AG08395 (cell line): ENCODE measurements around the gene TDRD12.
"Not testable (repeated sequence)": the region's sequence is repeated elsewhere in the genome, so short reads cannot be mapped to it uniquely, and the experiment has no call there.

Source experiments
- DNase-seq: peaks from one replicate; pipeline ENCODE4 v3.0.0; 2012; ENCODE audit warnings: mixed read lengths, low spot score

TDRD12 gene

DNA sequence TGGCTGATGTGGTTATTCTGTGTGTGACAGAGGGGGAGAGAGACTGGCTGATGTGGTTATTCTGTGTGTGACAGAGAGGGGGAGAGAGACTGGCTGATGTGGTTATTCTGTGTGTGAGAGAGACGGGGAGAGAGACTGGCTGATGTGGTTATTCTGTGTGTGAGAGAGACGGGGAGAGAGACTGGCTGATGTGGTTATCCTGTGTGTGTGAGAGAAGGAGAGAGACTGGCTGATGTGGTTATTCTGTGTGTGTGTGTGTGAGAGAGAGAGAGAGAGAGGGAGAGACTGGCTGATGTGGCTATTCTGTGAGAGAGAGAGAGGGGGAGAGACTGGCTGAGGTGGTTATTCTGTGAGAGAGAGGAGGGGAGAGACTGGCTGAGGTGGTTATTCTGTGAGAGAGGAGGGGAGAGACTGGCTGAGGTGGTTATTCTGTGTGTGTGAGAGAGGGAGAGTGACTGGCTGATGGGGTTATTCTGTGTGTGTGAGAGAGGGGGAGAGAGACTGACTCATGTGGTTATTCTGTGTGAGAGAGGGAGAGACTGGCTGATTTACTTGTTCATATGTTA, 27.1 kb downstream of the TDRD12 start:
- not testable (repeated sequence) for DNase-seq

DNA sequence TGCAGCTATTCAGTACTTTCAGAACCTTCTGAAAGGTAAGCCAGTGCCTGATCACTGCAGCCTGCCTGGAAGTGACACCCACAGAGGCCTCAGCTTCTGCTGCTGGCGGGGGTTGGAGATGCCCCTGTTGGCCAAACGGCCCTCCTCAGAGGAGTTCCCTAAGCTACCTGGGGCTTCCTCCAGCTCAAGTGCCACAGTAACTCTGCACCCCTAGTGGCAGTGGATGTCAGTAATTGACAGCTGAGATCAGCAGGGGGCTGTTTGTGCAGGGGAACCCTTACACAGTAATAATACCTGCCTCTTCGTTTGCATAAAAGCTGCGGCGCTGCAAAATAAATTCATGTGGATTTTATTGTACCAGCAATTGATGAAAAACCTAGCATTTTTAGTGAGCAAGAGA, 28.9 kb downstream of the TDRD12 start:
- no peak for DNase-seq

DNA sequence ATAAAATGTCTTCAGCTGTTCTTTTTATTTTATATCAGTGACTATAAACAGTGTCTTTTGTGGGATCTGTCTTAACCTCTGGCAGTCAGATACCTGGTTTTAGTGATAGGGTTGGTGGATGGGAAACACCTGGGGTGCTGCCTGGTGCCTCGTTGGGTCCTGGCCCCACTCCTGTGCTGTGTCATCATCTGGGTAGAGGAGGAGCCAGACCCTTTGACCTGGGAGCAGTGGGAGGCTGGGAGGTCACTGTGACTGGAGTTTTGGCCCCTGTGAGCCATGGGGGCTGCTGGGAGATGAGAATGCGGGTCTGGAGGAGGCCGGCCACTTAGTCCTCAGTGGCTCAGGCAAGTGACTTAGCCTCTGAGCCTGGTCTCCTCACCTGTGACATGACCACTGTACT, 29.4 kb downstream of the TDRD12 start:
- no peak for DNase-seq

DNA sequence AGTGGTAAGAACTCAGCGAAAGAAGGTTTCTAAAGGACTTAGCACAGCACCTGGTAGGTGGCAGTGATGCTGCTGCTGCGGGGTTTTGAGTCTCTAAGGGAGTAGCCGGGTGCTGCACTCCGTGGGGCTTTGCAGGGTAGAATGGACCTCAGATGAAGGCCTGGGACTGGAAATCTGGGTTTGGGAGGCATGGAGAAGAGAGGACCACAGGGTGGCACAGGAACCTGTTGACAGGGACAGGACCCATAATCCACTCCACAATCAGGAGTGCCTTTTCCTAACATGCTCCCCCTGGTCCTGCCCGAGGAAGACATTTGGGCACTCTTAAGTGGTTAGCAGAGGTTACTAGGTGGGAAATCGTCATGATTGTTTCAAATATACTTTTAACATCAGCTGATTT, 29.8 kb downstream of the TDRD12 start:
- no peak for DNase-seq

DNA sequence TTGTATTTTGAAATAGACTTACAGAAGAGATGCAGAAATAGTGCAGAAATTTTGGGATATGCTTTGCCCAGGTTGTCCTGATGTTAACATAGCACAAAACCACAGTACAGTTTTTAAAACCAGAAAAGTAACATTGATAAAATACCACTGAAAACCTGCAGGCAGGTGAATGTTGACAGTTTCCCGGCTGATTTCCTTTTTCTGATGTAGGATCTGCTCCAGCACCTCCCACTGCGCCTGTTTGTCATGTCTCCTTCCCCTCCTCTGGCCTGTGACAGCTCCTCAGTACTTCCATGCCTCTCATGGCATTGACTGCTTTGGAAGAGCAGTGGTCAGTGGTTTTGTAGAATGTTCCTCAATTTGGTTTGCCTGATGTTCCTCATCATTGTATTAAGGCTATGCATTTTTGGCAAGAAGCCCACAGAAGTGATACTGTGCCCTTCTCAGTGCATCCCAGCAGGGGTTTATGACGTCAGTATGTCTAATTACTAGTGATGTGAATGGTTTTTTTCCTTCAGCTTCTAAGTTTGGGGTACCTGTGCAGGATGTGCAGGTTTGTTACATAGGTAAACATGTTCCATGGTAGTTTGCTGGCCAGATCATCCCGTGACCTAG, 31.0 kb downstream of the TDRD12 start:
- no peak for DNase-seq

DNA sequence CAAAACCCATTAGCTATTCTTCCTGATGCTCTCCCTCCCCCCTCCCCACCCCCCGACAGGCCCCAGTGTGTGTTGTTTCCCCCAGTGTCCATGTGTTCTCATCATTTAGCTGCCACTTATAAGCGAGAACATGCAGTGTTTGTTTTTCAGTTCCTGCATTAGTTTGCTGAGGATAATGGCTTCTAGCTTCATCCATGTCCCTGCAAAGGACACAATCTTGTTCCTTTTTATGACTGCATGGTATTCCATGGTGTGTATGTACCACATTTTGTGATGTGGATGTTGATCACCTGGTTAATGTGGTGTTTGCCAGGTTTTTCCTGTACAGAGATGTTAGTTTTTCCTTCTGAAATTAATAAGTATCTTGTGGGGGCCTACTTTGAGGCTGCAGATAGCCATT, 31.5 kb downstream of the TDRD12 start:
- DNase-seq: no peak

DNA sequence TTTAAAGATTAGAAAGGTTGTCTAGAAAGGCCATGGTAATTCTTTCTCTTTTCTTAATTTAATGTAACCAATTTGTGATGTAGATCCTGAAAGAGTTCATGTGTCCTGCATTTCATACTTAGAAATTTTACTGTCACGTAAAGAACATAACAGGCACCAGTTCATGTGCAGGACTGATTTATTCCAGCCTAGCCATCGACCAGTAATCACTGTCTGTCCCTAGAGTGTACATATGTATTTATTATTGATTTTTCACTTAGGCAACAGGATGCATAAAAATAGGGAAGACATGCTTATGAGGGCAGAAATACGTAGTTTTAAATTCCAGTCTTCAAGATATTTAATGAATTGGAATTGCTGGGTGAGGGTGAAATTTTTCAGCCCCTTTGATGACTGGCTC, 37.6 kb downstream of the TDRD12 start:
- DNase-seq: no peak

DNA sequence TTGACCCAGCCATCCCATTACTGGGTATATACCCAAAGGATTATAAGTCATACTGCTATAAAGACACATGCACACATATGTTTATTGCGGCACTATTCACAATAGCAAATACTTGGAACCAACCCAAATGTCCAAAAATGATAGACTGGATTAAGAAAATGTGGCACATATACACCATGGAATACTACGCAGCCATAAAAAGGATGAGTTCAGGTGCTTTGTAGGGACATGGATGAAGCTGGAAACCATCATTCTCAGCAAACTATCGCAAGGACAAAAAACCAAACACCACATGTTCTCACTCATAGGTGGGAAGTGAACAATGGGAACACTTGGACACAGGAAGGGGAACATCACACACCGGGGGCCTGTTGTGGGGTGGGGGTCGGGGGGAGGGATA, 45.8 kb downstream of the TDRD12 start:
- not testable (repeated sequence) for DNase-seq

DNA sequence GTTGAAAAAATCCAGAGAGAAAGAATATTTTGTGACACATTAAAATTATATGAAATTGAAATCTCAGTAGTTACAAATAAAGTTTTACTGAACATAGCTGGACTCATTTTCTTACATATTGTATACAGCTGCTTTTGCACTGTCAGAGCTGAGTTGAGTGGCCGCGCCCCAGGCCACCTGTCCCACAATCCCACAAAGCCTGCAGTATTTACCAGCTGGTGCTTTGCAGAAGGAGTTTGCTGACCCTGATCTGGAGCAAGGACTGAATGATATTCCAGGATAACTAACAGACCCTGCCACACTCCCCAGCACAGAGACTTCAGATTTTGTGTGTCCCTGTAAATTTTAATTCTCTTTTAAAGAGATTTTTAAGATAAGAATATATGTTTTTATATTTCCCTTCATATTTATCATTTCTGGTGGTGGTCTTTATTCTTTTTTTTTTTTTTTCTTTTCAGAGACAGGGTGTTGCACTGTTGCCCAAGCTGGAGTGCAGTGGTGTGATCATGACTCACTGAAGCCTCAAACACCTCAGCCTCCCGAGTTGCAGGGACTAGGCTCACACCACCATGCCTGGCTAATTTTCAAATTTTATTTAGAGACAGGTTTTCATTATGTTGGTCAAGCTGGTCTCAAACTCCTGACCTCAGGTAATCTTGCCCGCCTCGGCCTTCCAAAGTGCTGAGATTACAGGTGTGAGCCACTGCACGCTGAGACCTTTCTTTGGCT, 48.5 kb downstream of the TDRD12 start:
- no peak for DNase-seq

DNA sequence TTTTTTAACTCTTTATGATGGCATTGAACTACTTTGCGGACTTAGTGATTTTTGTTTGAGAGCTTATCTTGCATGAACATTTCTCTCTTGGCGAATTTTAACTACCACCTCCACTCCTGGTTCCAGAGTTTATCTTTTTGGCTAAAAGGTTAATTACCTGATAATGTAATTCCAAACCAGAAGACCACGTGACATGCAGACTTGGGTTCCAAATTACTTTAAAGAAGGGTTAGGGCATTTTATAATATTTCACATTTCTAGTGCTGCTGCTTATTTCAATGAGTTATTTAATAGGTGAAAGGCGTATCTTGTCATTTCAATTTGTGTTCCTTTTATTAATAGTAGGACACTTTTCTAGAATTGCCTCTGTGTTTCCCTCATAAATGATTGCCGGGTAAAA, 52.0 kb downstream of the TDRD12 start:
- DNase-seq: no peak

DNA sequence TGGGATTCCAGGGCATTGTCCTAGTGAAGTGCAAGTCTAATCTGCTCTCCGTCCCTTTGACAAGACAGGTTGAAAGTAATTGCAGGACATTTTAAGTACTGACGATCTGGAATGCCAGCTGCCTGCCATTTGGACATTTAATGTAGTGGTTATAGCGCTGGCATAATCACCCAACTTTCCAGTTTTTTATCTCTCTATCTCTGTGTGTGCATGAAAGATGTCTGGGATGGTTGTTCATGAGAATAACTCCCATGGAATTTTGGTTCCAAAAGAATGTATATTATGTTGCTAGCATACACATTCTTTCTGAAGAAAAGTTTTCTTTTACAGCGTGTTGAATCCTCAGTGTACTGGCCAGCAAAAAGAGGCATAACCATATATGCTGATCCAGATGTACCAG, 53.6 kb downstream of the TDRD12 start:
- DNase-seq: no peak

DNA sequence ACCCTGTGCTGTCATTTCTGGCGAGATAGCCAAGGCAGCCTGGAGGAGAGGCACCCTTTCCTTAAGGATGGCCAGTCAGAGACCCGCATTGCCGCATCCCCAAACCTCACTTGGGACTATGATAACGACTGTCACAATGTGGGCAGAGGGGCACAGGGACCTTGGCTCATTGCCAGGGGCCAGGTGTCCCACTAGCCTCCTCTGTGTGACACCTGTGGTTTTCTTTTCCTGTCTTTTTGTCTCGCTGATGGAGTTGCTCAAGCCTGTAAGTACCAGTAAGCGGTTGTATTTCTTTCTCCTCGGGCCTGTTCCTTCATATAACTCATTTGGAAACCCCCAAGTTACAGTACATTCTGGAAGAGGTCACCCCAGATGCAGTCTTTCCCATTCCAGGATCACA, 59.5 kb downstream of the TDRD12 start:
- no peak for DNase-seq

DNA sequence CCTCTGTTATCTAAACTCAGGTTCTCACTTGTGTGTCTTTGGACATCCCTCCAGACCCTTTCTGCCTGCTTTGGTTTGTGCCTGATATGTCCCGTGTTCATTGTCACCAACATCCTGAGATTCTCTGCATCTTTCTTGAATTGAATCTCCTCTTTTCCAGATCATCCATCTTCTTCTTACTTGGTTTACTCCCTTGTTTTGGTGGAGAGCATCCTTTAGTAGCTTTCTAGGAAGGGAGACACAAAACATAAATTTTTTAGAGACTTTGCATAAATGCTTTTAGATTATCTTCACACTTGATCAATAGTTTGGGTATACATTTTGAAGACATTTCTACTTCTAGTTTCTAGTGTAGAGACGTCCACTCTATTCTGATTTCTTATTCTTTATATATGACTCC, 61.7 kb downstream of the TDRD12 start:
- no peak for DNase-seq

DNA sequence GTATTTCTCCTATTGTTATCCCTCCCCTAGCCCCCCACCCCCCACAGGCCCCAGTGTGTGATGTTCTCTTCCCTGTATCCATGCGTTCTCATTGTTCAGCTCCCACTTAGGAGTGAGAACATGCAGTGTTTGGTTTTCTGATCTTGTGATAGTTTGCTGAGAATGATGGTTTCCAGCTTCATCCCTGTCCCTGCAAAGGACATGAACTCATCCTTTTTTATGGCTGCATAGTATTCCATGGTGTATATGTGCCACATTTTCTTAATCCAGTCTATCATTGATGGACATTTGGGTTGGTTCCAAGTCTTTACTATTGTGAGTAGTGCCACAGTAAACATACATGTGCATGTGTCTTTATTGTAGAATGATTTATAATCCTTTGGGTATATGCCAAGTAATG, 62.5 kb downstream of the TDRD12 start:
- not testable (repeated sequence) for DNase-seq

DNA sequence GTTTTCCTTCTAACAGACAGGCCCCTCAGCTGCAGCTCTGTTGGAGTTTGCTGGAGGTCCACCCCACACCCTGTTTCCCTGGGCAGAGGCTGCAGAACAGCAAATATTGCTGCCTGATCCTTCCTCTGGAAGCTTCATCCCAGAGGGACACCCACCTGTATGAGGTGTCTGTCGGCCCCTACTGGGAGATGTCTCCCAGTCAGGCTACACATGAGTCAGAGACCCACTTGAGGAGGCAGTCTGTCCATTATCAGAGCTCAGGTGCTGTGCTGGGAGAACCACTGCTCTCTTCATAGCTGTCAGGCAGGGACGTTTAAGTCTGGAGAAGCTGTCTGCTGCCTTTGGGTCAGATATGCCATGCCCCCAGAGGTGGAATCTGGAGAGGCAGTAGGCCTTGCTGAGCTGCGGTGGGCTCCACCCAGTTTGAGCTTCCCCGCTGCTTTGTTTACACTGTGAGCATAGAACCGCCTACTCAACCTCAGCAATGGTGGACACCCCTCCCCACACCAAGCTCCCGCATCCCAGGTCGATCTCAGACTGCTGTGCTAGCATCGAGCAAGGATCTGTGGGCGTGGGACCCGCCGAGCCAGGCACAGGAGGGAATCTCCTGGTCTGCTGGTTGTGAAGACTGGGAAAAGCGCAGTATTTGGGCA, 67.7 kb downstream of the TDRD12 start:
- not testable (repeated sequence) for DNase-seq

DNA sequence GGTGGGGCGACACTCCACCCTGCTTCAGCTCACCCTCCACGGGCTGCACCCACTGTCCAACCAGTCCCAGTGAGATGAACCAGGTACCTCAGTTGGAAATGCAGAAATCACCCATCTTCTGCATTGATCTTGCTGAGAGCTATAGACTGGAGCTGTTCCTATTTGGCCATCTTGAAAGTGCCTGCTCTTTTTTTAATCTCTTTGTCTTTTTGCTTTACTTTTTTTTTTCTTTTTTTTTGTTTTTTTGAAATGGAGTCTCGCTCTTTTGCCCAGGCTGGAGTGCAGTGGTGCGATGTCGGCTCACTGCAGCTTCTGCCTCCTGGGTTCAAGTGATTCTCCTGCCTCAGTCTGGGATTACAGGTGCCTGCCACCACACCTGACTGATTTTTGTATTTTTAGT, 68.3 kb downstream of the TDRD12 start:
- DNase-seq: not testable (repeated sequence)

DNA sequence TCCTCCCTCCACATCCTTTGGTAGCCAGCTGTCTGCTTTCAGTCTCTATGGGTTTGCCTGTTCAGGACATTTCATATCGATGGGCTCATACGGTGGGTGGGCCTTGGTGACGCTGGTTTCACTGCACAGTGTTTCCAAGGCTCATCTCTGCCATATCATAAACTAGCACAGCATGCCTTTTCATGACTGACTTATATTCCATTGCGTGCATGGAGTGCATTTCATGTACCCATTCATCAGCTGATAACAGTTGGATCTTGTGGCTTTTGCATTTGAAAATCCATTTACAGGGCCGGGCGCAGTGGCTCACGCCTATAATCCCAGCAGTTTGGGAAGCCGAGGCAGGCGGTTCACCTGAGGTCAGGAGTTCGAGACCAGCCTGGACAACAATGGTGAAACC, 69.9 kb downstream of the TDRD12 start:
- DNase-seq: no peak

DNA sequence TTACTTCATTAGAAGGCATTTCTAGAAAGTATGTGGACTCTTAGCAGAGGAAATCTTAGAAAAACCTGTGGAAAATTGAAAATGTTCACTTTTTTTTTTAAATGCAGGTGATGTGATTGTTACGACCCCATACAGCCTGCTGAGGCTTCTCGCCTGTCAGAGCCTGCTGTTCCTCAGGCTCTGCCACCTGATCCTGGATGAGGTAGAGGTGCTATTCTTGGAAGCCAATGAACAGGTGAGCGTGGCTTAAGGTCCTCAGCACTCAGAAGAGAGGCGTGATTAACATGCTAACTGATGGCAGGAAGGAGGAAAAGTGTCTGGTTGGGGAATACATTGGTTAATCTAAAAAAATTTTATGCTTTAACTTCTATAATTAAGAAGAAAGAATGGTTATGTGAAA, 78.6 kb downstream of the TDRD12 start:
- DNase-seq: no peak

DNA sequence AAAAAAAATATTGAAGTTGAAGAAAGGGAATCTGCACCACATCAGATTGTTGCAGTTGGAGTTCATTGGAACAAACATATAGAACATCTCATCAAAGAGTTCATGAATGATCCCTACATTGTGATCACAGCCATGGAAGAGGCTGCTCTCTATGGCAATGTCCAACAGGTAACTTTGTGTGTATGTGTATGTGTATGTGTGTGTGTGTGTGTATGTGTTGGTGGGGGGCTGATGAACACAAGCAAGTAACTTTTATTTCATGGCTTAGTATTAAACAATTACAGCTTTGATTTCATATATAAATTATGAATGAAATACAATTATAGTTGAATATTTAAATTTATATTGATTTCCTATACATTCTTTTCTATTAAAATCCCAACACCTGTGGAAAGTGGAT, 80.6 kb downstream of the TDRD12 start:
- DNase-seq: no peak

DNA sequence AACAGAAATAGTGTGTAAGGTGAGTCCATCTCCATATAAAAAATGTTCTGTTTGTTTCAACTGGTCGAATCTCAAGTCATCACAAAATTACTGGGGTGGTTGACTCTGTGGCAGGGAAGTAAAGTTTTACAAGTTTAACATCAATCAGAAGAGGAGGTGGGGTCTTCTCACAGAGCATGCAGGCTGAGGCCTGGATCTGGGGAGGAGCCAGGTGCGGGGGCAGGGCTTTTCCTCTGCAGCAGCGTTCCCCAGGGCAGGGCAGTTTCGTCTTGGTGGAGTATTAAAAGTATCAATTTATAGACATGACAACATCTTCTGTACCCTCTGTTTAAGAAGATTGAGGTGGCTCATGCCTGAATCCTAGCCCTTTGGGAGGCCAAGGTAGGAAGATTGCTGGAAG, 81.2 kb downstream of the TDRD12 start:
- no peak for DNase-seq

DNA sequence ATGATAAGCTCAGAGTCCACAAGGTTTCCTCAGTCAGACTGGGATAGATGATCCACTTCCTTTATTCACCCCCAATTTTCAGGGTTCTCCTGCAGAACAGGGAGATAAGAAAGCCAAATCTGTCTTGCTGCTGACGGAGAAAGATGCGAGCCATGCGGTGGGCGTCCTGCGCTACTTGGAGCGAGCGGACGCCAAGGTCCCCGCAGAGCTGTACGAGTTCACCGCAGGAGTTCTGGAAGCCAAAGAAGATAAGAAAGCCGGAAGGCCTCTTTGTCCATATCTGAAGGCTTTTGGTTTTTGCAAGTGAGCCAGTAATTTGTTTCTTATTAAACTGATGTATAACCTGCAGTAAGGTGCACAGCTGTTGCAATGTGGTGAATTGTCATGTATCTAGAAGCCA, 83.3 kb downstream of the TDRD12 start:
- no peak for DNase-seq

DNA sequence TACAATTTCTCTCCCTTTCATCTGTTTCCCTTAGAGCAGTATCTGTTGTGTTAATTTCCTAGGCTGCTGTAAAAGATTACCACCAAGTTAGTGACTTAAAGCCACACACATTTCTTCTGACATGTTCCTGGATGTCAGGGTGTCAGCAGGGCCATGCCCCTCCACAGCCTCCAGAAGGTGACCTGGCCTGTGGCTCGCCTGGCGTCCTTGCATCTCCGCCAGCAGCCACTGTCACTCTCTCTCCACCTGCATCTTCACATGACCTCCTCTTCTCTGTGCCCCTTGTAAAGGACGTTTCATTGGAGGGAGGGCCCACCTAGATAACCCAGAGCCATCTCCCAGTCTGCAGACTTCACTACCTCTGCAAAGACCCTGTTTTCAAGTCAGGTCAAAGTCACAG, 88.7 kb downstream of the TDRD12 start:
- DNase-seq: no peak

DNA sequence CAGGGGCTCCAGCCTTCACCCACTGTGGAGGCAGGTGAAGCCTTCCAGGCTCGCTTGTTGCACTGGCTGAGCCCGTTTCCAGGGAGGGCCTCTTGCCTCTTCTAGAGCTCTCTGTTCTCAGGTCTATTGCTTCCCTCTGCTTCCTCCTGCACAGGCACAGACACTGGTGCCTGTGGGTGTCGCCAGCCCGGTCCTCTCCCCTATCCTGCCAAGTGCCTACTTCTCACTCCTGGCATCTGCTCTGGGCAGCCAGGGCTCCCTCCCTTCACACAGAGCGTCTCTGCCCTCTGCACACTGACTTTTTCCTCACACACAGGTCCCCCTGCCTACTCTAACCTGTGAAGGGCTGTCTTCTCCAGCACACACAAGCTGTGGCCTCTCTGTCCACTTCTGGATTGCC, 89.7 kb downstream of the TDRD12 start:
- no peak for DNase-seq
